ENCODE data around the gene POLR2M.

The POLR2M gene

GRCh38 chr15:57704441-57704840, 2.1 kb upstream of the POLR2M start:
- H3K4me1 Mint-ChIP-seq = peaks cover 12 to 26% of the 10 kb centered on the region in 2 donors
- H3K4me3 Mint-ChIP-seq = no peak overlapping the region
- H3K27ac Mint-ChIP-seq = peak overlapping the region; percentile 39
- DNase-seq (no peak), ATAC-seq (replicated peaks) (no peak)
- H3K36me3 Mint-ChIP-seq = peaks cover 2 to 9% of the 10 kb centered on the region in 2 donors
- no peaks in the 10 kb centered on the region for H3K9me3 Mint-ChIP-seq
- peaks cover 19 to 23% of the 10 kb centered on the region in 2 donors for H3K27me3 Mint-ChIP-seq

DNA sequence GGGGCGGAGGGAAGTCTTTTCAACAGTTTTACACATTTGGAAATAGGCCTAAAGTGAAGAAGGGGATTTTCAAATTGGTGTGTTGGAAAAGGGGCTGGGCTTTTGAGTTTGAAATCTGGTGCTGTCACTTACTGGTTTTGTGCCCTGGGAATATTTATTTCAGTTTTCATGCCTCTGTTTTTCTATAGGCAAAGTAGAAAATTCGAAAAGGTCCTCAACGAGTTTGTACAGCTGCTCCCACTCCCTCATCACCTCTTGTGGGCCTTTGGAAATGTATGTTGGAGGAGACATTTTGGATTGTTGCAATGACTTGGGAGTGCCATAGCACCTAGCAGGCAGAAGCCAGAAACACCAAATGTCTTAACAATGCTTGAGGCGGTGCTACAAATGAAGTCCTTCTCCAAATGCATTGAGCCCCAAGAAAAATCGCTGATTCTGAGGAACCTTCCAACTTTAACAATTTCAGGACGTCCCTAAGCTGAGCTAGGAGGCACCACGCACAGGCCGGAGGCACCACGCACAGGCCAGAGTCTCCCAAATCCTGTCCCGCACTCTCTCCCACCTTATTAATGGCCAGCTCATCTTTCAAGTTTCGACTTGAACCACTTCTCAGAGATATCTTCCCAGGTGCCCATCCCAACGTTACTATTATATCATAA, 639 bp upstream of the POLR2M start:
- DNase-seq = no peak
- H3K4me1 Mint-ChIP-seq = peaks cover 16 to 38% of the 10 kb centered on the region in 2 donors

GRCh38 chr15:57708047-57708446, 1.5 kb downstream of the POLR2M start:
- H3K27ac Mint-ChIP-seq = no peak overlapping the region

More for the DNA sequence above, 639 bp upstream of the POLR2M start:
- no peaks in the 10 kb centered on the region for H3K9me3 Mint-ChIP-seq
- H3K27me3 Mint-ChIP-seq = peaks cover 8 to 12% of the 10 kb centered on the region in 2 donors
- peak overlapping the region; percentile 81 to 87 for H3K4me3 Mint-ChIP-seq
- H3K27ac Mint-ChIP-seq = peak overlapping the region; percentile 96
- H3K36me3 Mint-ChIP-seq = peaks cover 8 to 17% of the 10 kb centered on the region in 2 donors
- peak; percentile 2 to 3 for ATAC-seq (replicated peaks)

DNA sequence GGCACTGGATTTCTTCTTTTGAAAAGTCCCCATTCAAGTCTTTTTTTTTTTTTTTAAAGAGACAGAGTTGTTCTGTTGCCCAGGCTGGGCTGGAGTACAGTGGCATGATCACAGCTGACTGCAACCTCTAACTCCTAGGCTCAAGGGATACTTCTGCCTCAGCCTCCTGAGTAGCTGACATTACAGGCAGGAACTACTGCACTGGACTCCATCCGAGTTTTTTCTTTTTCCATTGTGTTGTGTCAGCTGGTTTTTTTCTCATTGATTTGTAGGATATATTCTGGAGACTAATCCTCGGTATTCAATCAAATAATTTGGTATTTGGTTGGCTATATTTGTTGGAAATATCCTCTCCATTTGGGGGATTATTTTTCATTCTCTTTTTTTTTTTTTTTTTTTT, 11.8 kb downstream of the POLR2M start:
- Mint-ChIP-seq H3K27ac (no peak overlapping the region), H3K9me3 (peaks cover 2 to 3% of the 10 kb centered on the region in 2 donors), H3K4me1 (peaks cover 5 to 7% of the 10 kb centered on the region in 2 donors), H3K27me3 (no peaks in the 10 kb centered on the region), H3K4me3 (no peak overlapping the region), H3K36me3 (peaks cover 42 to 60% of the 10 kb centered on the region in 2 donors)
- no peak for ATAC-seq (replicated peaks)
- DNase-seq = no peak

More at GRCh38 chr15:57708047-57708446, 1.5 kb downstream of the POLR2M start:
- H3K4me3 Mint-ChIP-seq = peak overlapping the region in 1 of 2 donors; percentile 81
- no peaks in the 10 kb centered on the region for H3K9me3 Mint-ChIP-seq
- H3K27me3 Mint-ChIP-seq = no peaks in the 10 kb centered on the region
- ATAC-seq (replicated peaks) = no peak
- DNase-seq = no peak
- H3K4me1 Mint-ChIP-seq = peaks cover 23 to 46% of the 10 kb centered on the region in 2 donors
- H3K36me3 Mint-ChIP-seq = peaks cover 17 to 34% of the 10 kb centered on the region in 2 donors

- no peak overlapping the region for H3K27ac Mint-ChIP-seq
- no peak for ATAC-seq (replicated peaks)
- H3K36me3 Mint-ChIP-seq = peaks cover 46 to 67% of the 10 kb centered on the region in 2 donors
- no peak for DNase-seq
- H3K9me3 Mint-ChIP-seq = peaks cover 5 to 7% of the 10 kb centered on the region in 2 donors
- peaks cover 0 to 1% of the 10 kb centered on the region in 2 donors for H3K4me1 Mint-ChIP-seq
- no peak overlapping the region for H3K4me3 Mint-ChIP-seq
- no peaks in the 10 kb centered on the region for H3K27me3 Mint-ChIP-seq
Measured at GRCh38 chr15:57720867-57721266, 14.4 kb downstream of the POLR2M start.

DNA sequence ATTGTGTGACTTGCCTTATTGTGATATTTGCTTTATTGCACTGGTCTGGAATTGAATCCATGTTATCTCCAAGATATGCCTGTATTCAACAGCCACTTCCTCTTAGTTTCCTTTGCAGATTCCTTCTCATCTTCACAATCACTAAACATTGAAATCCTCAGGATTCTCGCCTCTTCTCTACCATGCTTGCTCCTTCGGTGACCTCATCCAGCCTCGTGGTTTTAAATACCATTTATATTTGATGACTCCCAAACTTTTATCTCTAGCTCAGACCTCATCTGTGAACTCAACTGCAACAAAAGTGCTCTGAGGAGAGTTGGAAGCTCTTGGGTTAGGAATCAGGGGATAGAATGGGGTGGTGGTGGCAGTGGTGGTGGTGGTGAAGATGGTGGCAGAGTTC, 19.9 kb downstream of the POLR2M start:
- H3K27me3 Mint-ChIP-seq = no peaks in the 10 kb centered on the region
- H3K4me3 Mint-ChIP-seq = no peak overlapping the region
- H3K4me1 Mint-ChIP-seq = no peaks in the 10 kb centered on the region
- no peak for ATAC-seq (replicated peaks)
- DNase-seq = no peak
- H3K36me3 Mint-ChIP-seq = peaks cover 29 to 47% of the 10 kb centered on the region in 2 donors
- H3K9me3 Mint-ChIP-seq = peaks cover 3 to 4% of the 10 kb centered on the region in 2 donors
- H3K27ac Mint-ChIP-seq = no peak overlapping the region

DNA sequence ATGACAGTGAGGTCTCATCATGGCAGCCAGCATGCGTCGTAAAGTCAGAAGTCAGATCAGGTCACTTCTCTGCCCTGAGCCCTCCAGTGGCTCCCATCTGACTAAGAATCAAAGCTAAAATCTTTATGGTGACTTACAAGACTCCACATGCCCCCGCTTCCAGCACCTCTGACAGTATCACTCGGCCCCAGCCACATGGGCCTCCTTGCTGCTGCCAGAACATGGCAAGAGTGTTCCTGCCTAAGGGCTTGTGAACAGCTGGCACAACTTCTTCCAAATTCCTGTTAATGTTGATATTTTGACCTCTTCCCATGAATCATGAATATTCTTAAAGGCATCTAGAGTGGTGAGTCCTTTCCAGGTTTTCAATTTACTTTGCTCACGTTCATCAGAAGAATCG, 20.5 kb downstream of the POLR2M start:
- no peaks in the 10 kb centered on the region for H3K27me3 Mint-ChIP-seq
- no peak overlapping the region for H3K27ac Mint-ChIP-seq
- H3K9me3 Mint-ChIP-seq = peaks cover 3 to 4% of the 10 kb centered on the region in 2 donors
- peaks cover 29 to 47% of the 10 kb centered on the region in 2 donors for H3K36me3 Mint-ChIP-seq
- H3K4me1 Mint-ChIP-seq = no peaks in the 10 kb centered on the region
- no peak for DNase-seq
- no peak overlapping the region for H3K4me3 Mint-ChIP-seq
- no peak for ATAC-seq (replicated peaks)

DNA sequence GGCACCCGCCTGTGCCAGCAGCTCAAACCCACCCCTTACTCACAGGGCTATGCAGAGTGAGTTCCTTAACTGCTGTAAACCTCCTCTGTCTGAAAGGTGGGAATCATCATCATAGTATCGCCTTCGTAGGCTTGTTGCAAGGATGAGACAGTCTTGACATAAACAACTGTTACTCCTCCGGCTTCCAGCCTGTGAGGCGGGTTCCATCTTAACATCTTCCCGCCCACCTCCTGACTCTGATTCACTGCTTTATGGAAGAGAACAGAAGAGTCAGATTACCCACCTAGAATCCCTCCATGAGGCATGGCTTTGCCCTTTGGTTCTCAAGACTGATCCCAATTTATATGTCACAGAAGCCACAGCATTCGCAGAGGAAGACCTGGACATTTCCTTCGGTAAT, 21.9 kb downstream of the POLR2M start:
- no peak overlapping the region for H3K4me3 Mint-ChIP-seq
- peaks cover 3 to 4% of the 10 kb centered on the region in 2 donors for H3K9me3 Mint-ChIP-seq
- peaks cover 23 to 34% of the 10 kb centered on the region in 2 donors for H3K36me3 Mint-ChIP-seq
- peaks cover 0 to 4% of the 10 kb centered on the region in 2 donors for H3K4me1 Mint-ChIP-seq
- no peak overlapping the region for H3K27ac Mint-ChIP-seq
- ATAC-seq (replicated peaks) (no peak), DNase-seq (no peak)
- H3K27me3 Mint-ChIP-seq = no peaks in the 10 kb centered on the region

GRCh38 chr15:57730876-57731275, 24.4 kb downstream of the POLR2M start:
- ATAC-seq (replicated peaks) (no peak), DNase-seq (no peak)
- H3K9me3 Mint-ChIP-seq = no peaks in the 10 kb centered on the region
- no peak overlapping the region for H3K27ac Mint-ChIP-seq
- H3K4me3 Mint-ChIP-seq = no peak overlapping the region
- H3K4me1 Mint-ChIP-seq = peaks cover 0 to 4% of the 10 kb centered on the region in 2 donors
- H3K36me3 Mint-ChIP-seq = peaks cover 10 to 17% of the 10 kb centered on the region in 2 donors
- H3K27me3 Mint-ChIP-seq = no peaks in the 10 kb centered on the region

- Mint-ChIP-seq H3K9me3 (no peaks in the 10 kb centered on the region), H3K27me3 (no peaks in the 10 kb centered on the region), H3K4me1 (peaks cover 0 to 4% of the 10 kb centered on the region in 2 donors)
Measured at GRCh38 chr15:57731530-57732103, 25.1 kb downstream of the POLR2M start.

DNA sequence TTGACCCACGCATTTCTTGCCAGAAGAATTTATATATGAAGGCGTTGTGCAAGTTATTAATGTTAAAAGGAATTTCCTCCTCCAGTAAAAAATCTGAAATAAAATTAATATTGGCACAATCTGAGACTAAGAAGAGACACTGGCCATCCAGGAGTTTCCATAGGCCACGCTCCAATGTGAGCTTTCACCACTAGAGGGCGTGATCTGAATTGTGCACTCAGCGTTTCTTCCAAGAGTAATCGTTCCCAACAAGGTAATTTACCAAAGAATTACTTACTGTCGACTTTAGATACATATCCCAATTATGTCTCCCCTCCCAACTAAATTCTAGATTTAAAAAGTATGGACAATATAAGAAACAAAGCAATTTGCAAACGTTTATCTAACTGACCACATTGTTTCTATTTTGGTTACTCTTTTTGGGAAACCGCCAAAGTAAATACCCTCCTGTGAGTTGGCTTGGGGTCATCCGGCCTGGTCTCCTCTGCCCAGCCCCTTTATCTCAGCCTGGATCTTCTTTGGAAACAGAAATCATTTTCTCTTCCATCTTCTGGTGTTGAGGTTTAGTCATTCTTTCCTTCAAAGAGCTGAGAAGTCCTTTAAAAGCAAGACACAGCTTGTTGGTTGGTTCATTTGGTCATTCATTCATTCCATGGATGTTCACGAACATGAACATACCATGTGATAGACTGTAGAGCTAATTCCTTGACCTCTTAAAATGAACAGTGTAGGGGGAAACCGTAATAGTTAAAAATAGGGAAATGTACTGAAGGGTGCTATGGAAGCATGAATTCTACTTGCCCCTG, 26.2 kb downstream of the POLR2M start:
- DNase-seq (no peak), ATAC-seq (replicated peaks) (peak; percentile 42 to 44)
- Mint-ChIP-seq H3K9me3 (peaks cover 0 to 2% of the 10 kb centered on the region in 2 donors), H3K4me1 (peaks cover 0 to 4% of the 10 kb centered on the region in 2 donors), H3K27ac (no peak overlapping the region), H3K4me3 (no peak overlapping the region), H3K27me3 (no peaks in the 10 kb centered on the region), H3K36me3 (peaks cover 9 to 14% of the 10 kb centered on the region in 2 donors)

More at GRCh38 chr15:57731530-57732103, 25.1 kb downstream of the POLR2M start:
- Mint-ChIP-seq H3K36me3 (peaks cover 10 to 14% of the 10 kb centered on the region in 2 donors), H3K27ac (no peak overlapping the region), H3K4me3 (no peak overlapping the region)
- ATAC-seq (replicated peaks) (no peak), DNase-seq (no peak)

- no peak overlapping the region for H3K27ac Mint-ChIP-seq
- peaks cover 8 to 12% of the 10 kb centered on the region in 2 donors for H3K36me3 Mint-ChIP-seq
- DNase-seq (no peak), ATAC-seq (replicated peaks) (no peak)
- H3K9me3 Mint-ChIP-seq = peaks cover 0 to 2% of the 10 kb centered on the region in 2 donors
- H3K4me1 Mint-ChIP-seq = peaks cover 0 to 4% of the 10 kb centered on the region in 2 donors
- no peak overlapping the region for H3K4me3 Mint-ChIP-seq
- H3K27me3 Mint-ChIP-seq = no peaks in the 10 kb centered on the region
Measured at GRCh38 chr15:57734860-57735259, 28.3 kb downstream of the POLR2M start.

DNA sequence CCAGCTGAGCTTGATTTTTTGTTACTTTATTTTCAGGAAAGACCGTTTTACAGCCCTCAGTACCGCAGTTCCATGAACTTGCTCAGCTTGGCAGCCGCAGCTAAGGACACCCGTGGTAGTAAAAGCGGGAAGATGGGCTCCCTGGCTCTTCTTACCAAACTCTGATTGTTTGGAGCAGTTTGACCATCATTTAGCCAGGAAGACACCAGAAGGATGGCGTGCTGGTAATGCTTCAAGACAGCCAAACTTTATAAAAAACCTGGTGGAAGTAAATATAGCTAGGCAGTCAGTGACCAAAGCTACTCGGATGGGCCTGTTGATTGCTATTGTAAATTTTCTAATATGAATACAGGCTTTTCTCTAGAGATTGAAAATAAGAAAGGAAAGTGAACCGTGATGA, 28.9 kb downstream of the POLR2M start:
- no peaks in the 10 kb centered on the region for H3K27me3 Mint-ChIP-seq
- H3K9me3 Mint-ChIP-seq = peaks cover 0 to 2% of the 10 kb centered on the region in 2 donors
- H3K4me3 Mint-ChIP-seq = no peak overlapping the region
- ATAC-seq (replicated peaks) (no peak), DNase-seq (no peak)
- H3K27ac Mint-ChIP-seq = no peak overlapping the region
- peaks cover 8 to 12% of the 10 kb centered on the region in 2 donors for H3K36me3 Mint-ChIP-seq
- H3K4me1 Mint-ChIP-seq = peaks cover 0 to 4% of the 10 kb centered on the region in 2 donors

DNA sequence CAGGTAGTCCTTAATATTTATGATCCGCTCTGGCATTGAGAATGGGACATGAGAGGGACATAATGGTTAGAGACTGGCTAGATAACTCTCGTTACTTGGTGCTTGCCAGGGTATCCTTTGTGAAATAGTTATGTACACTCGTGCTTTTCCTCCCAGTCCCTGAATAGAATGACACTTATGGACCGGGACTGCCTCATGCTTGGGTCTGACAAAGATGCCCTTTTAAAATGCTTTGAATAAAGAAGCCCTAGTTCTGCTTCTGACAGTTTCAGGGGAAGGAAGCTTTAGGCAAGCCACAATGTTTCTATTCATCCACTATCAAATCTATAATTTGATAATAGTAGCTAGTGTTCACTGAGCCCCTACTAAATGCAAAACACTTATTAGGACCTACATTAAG, 29.4 kb downstream of the POLR2M start:
- Mint-ChIP-seq H3K36me3 (peaks cover 8 to 12% of the 10 kb centered on the region in 2 donors), H3K27me3 (no peaks in the 10 kb centered on the region), H3K4me1 (peaks cover 0 to 4% of the 10 kb centered on the region in 2 donors), H3K4me3 (no peak overlapping the region), H3K9me3 (peaks cover 0 to 2% of the 10 kb centered on the region in 2 donors), H3K27ac (no peak overlapping the region)
- ATAC-seq (replicated peaks) (no peak), DNase-seq (no peak)

All from stimulated activated naive B cell treated with anti-CD40 and anti-IgM and Interleukin-4, amounts not matched to agents 10 μg/mL and 1 μg/mL and 100 μg/mL, for 72 hours (primary cell).